GM18499 (cell line): ENCODE data around the gene SFT2D3.

Experiments used
- ATAC-seq: cut with Tn5 transposase; IDR thresholded peaks from one replicate; pipeline ENCODE4 v1.9.1; 2021; ENCODE audit warnings: moderate number of reproducible peaks; ENCODE audit not compliant: insufficient read depth, unreplicated experiment

Gene SFT2D3

DNA sequence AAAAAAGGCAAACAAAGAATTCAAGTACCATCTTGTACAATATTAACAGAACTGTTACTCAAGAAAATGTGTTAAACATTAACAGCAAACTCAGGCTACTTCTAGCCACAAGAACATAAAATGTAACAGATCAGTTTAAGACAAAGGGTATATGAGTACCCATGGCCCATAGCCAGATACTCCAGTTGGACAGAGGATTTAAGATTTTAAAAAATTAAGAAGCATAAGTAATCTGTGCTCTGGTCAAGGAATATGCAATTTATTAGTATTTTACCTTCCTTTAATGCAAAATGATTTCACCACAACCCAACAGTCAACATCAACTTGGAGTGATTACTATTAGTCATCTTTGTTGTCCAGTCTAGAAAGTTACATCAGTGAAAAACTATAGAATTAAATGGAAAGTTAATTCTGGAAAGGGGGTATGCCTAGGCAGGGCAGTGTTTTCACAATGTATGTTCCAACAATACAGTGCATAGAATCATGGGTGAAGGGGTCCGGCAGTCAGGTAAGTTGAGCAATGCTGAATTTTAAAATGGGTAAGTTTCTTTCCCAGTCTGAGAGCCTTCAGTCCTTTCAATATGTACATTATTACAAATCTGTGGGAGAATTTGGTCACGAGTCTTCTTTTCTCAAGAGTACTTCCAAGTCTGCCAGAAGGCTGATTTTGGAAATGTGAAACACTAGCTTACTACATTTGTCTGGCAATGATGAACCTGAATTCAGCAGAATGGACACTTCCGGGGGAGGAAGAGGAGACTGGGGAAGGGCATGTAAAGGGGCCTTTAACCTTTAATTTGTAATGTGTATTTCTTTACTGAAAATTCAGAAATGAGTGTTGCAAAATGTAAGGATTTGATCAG lies 34.5 kb downstream of the SFT2D3 start:
- ATAC-seq = no peak

GRCh38 chr2:127737892-127738291 lies 36.6 kb downstream of the SFT2D3 start:
- ATAC-seq = no peak

DNA sequence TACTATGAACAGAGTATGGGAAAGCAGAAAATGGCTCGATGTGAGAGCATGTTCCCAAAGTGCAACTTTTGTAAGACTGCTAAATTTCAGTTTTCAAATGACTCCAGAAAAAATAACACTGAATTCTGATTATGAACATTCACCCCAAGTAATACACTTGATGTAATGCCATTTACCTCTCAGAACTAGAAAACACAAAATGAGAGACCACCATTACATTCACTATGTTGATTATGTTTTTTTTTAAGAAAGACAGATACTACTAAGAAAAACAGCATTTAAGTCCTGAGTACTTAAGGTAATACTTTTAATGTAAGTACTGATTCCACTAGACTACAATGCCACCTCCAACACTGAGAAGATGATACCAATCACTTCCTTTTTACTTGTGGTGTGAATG lies 38.5 kb downstream of the SFT2D3 start:
- no peak for ATAC-seq

- ATAC-seq = no peak
Measured at GRCh38 chr2:127740665-127741288, 39.5 kb downstream of the SFT2D3 start.

DNA sequence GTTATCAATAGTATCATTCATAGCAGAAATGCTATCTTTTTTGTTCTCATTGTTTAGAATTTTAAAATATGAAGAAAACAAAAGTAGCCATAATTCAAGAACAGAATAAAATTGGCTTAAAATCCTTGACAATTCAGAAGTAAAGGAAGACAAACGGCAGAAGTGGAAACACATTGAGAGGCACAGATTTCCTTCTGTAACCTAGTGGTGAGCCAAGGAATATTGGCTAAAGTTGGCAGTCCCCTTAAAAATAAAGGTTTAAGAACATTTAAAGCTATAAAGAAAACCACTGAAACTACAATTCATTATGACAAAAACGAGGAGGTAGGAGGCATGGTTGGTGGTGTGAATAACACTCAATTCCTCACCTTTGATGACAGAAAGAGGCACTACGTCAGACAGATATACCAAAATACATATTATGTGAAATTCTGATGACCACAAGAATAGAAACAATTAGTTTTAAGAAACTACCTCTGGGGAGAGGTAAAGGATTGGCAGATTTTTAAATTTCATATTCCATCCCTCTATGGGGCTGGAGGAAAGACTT lies 42.3 kb downstream of the SFT2D3 start:
- no peak for ATAC-seq

DNA sequence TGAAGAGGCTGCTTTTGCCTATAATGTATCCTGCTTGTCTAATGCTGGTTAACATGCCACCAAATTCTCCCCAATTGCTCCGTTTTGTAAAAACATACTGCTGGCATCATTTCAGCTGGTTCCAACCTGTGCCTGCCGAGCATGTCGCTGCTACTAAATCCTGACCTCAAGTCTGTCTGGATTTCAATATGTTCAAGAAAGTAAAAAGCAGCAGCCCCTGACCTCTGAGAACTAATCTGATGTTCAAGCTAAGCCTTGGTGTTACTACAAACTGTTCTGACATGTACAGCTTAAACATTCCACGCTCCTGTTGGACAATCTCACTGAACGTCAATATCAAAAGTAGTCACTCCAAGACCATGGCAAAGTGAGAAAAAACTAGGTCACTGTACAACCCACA lies 46.3 kb downstream of the SFT2D3 start:
- no peak for ATAC-seq

DNA sequence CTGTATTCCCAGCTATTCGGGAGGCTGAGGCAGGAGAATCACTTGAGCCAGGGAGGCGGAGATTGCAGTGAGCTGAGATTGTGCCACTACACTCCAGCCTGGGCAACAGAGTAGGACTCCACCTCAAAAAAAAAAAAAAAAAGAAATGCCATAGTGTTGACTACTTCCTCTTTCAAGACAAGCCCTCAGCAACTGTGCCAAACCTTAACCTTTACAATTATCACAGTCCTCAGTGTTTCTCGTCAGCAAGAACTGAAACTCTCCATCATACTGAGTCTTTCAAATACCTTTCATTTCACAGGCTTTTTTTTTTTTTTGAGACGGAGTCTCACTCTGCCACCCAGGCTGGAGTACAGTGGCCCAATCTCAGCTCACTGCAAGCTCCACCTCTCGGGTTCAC lies 48.2 kb downstream of the SFT2D3 start:
- ATAC-seq = peak; percentile 99

GRCh38 chr2:127753374-127753773 lies 52.1 kb downstream of the SFT2D3 start:
- no peak for ATAC-seq

DNA sequence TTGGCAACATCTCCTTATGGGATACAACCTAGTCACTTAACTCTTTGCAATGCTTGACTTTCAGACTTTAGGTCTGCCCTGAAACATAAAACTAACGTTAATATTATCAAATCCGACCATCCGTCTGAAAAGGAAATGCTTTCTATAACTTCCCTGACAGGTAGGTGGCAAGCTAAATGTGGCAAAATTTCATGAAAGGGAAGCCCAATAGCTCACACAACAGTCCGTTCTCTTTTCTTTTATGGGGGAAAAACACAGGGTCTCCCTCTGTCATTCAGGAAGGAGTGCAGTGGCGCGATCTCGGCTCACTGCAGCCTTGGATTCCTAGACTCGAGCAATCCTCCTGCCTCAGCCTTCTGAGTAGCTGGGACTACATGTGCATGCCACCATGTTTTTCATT lies 52.9 kb downstream of the SFT2D3 start:
- ATAC-seq = no peak
